22Rv1 (cell line): Measurements from ENCODE around the gene PKNOX2.

Experiments
- CTCF ChIP-seq: fragments of 450-650 bp; IDR thresholded peaks from 2 replicates; pipeline ENCODE4 v1.5.1; 2017; ENCODE audit warnings: mild to moderate bottlenecking
- ZFX ChIP-seq: fragments of 450-650 bp; IDR thresholded peaks from 2 replicates; pipeline ENCODE4 v1.6.1; 2017; ENCODE audit warnings: antibody characterized with exemption, borderline replicate concordance

GRCh38 chr11:125289419-125290098 lies 125.0 kb downstream of the PKNOX2 start:
- TF ChIP-seq CTCF (no peak), ZFX (no peak)
